Measurements from ENCODE around the gene MEGF11. TPM values are rescaled to one million over a fixed set of nuclear protein-coding genes. Genes with fewer than 3 reads are reported as not detected.
"Not testable (repeated sequence)": the region's sequence is repeated elsewhere in the genome, so short reads cannot be mapped to it uniquely, and the experiment has no call there.

The MEGF11 gene
- total RNA-seq, 2 donors from 2014 or later = 0.05 TPM; not detected in 1

GRCh38 chr15:65979837-65980236 lies 273.7 kb downstream of the MEGF11 start:
- intact Hi-C loops (cut with DNase I) = no loop called here
- no peak for DNase-seq (ENCODE audit: low spot score)

- intact Hi-C loops (cut with DNase I) = no loop called here
- no peak for DNase-seq (ENCODE audit: low spot score)
These were observed 274.2 kb downstream of the MEGF11 start for GRCh38 chr15:65979316-65979715.

- intact Hi-C loops (cut with DNase I) = no loop called here
These were observed 275.4 kb downstream of the MEGF11 start for GRCh38 chr15:65978110-65978509.

GRCh38 chr15:65976196-65976595 lies 277.4 kb downstream of the MEGF11 start:
- DNase-seq (ENCODE audit: low spot score) = peak; percentile 35
- intact Hi-C loops (cut with DNase I) = not testable (repeated sequence)

More at GRCh38 chr15:65978110-65978509, 275.4 kb downstream of the MEGF11 start:
- peak; percentile 18 for DNase-seq (ENCODE audit: low spot score)

GRCh38 chr15:65971741-65971995 lies 281.9 kb downstream of the MEGF11 start:
- no peak for DNase-seq (ENCODE audit: low spot score)
- intact Hi-C loops (cut with DNase I) = no loop called here

GRCh38 chr15:65970937-65971740 lies 282.4 kb downstream of the MEGF11 start:
- intact Hi-C loops (cut with DNase I) = no loop called here
- no peak for DNase-seq (ENCODE audit: low spot score)

- intact Hi-C loops (cut with DNase I) = no loop called here
- DNase-seq (ENCODE audit: low spot score) = no peak
These were observed 283.4 kb downstream of the MEGF11 start for GRCh38 chr15:65969865-65970816.

- no peak for DNase-seq (ENCODE audit: low spot score)
- intact Hi-C loops (cut with DNase I) = no loop called here
These were observed 285.0 kb downstream of the MEGF11 start for GRCh38 chr15:65968511-65968910.

- no peak for DNase-seq (ENCODE audit: low spot score)
- intact Hi-C loops (cut with DNase I) = no loop called here
These were observed 288.6 kb downstream of the MEGF11 start for GRCh38 chr15:65964792-65965433.

- intact Hi-C loops (cut with DNase I) = no loop called here
- no peak for DNase-seq (ENCODE audit: low spot score)
These were observed 289.6 kb downstream of the MEGF11 start for GRCh38 chr15:65963911-65964482.

- intact Hi-C loops (cut with DNase I) = no loop called here
- DNase-seq (ENCODE audit: low spot score) = no peak
These were observed 290.2 kb downstream of the MEGF11 start for GRCh38 chr15:65963358-65963757.

GRCh38 chr15:65962187-65962586 lies 291.4 kb downstream of the MEGF11 start:
- DNase-seq (ENCODE audit: low spot score) = no peak
- intact Hi-C loops (cut with DNase I) = no loop called here

GRCh38 chr15:65960586-65960985 lies 293.0 kb downstream of the MEGF11 start:
- intact Hi-C loops (cut with DNase I) = no loop called here
- no peak for DNase-seq (ENCODE audit: low spot score)

GRCh38 chr15:65958835-65959234 lies 294.7 kb downstream of the MEGF11 start:
- no peak for DNase-seq (ENCODE audit: low spot score)
- intact Hi-C loops (cut with DNase I) = no loop called here

- intact Hi-C loops (cut with DNase I) = no loop called here
These were observed 296.1 kb downstream of the MEGF11 start for GRCh38 chr15:65957451-65957850.

GRCh38 chr15:65956899-65957298 lies 296.7 kb downstream of the MEGF11 start:
- no peak for DNase-seq (ENCODE audit: low spot score)
- intact Hi-C loops (cut with DNase I) = no loop called here

More at GRCh38 chr15:65957451-65957850, 296.1 kb downstream of the MEGF11 start:
- no peak for DNase-seq (ENCODE audit: low spot score)

- intact Hi-C loops (cut with DNase I) = no loop called here
- no peak for DNase-seq (ENCODE audit: low spot score)
These were observed 297.2 kb downstream of the MEGF11 start for GRCh38 chr15:65956307-65956706.

- no peak for DNase-seq (ENCODE audit: low spot score)
- intact Hi-C loops (cut with DNase I) = no loop called here
These were observed 299.2 kb downstream of the MEGF11 start for GRCh38 chr15:65954289-65954741.

GRCh38 chr15:65953622-65954021 lies 299.9 kb downstream of the MEGF11 start:
- intact Hi-C loops (cut with DNase I) = no loop called here
- DNase-seq (ENCODE audit: low spot score) = no peak
